GM15510 (cell line): ENCODE data around the gene OBSL1.

Experiments used
- POLR2A ChIP-seq: IDR thresholded peaks from 3 replicates; pipeline ENCODE4 v1.6.1; 2011; ENCODE audit warnings: borderline replicate concordance; ENCODE audit not compliant: insufficient read length; ENCODE audit errors: extremely low read depth

OBSL1 gene

GRCh38 chr2:219502618-219503017 is 68.7 kb downstream of the OBSL1 start:
- no peak for TF ChIP-seq POLR2A

- no peak for TF ChIP-seq POLR2A
Measured at GRCh38 chr2:219501849-219502248, 69.5 kb downstream of the OBSL1 start.
